Ecto neural progenitor cell (in vitro differentiated cells): Measurements from ENCODE around the gene RAD50.

Source experiments
- DNase-seq: peaks from one replicate; pipeline ENCODE4 v3.0.0-alpha.2; 2018; ENCODE audit warnings: low spot score

The RAD50 gene

DNA sequence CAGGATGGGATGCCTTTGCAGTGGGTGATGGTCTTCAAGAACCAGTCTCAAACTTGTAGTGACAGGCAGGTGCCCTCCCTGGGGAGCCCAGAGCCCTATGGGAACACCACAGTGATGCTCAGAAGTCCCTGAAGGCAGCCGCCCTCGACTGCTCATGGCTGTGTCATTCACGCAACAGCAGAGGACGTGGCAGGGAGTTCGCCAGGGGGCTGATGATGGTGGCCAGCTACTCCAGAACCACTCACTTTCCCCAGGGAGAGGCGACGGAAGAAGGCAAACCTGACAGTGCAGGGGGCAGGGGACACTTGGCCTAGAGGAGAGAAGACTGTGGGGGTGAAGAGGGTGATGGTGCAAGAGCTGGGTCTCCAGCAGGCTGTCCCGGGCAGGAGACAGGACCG, 105.2 kb downstream of the RAD50 start:
- DNase-seq = no peak

DNA sequence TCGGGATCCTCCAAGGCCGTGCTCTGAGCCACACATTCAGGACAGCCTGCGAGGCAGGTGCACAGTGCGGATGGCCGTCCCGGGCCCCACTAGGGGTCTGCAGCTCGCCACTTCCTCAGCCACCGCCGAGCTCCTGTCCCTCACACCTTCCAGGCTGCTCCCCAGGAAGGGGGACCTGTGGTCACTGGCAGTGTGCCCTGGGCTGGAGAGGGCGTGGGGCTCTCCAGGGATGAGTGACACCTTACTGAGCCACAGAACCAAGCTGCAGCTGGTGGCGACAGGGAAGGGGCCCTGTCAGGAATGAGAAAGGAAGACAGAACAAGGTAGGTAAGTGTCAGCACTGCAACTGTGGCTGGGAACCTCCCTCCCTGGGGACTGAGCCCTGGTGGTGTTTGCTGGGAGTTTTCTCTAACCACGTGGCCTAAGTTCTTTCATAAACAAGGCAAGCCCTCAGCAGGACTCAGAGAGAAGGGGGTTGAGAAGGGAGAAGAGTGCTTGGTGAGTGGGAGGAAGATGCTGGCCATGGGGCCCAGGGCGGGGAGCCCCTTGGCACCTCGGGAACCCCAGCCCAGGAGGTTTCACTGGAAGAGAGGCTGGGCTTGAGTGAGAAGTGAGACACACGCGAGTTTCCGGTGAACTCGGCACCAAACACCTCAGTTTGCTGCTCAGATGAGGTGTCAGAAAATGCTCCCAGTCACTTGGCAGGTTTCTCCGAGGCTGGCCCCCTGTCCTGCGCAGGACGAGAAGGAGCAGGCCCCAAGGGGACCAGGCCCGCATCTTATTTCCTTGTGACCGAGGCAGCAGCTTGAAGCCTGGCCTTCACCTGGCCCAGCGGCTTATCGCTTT, 106.4 kb downstream of the RAD50 start:
- DNase-seq = no peak

- DNase-seq = no peak
Measured at GRCh38 chr5:132663771-132664695, 107.3 kb downstream of the RAD50 start.

- no peak for DNase-seq
Measured at GRCh38 chr5:132664696-132665209, 108.0 kb downstream of the RAD50 start.

- DNase-seq = no peak
Measured at GRCh38 chr5:132665574-132666080, 108.8 kb downstream of the RAD50 start.

- DNase-seq = no peak
Measured at GRCh38 chr5:132666310-132667123, 109.7 kb downstream of the RAD50 start.

GRCh38 chr5:132667309-132667708, 110.5 kb downstream of the RAD50 start:
- no peak for DNase-seq

DNA sequence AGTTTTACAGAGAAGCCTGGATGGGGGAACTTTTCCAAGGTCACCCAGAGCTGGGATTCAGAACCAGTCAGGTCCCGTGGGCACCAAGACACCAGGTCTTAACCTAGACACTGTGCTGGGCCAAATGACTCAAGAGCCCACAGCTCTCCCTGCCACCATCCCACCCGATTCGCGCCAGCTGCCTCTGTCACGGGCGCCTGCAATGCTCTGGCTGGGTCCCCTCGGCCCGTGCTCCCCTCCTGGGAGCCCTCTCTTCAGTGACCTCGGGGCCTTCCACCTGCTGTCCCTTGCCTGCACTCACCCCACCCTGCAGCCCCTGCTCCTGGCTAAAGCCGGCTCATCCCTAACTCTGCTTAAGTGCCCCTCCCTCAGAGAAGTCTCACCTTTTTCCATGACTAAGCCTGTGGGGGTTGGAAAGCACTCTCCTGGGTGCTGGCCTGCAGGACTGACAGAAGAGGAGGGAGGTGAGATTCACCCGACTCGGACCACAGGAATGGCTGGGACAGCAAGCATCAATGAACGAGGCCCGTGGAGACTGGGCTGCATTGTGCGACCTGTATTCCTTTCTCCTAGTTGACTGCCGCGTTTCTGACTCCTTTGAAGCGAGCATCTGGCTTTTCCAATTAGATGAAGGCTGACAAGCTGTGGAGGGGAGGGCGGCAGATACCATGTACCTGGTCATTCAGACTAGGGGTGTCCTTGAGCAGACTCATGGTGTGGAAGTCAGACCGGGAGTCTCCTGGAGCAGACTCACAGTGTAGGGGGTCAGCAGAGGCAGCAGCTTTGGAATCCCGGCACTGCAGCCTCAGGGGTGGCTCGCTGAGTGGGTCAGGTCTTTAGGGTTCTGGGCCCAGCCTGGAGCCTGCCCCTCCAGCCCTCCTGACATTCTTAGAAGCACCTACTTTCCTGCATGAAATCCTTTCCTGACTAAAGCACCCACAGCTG, 111.3 kb downstream of the RAD50 start:
- DNase-seq = no peak

- DNase-seq = no peak
Measured at GRCh38 chr5:132668706-132669454, 112.1 kb downstream of the RAD50 start.

DNA sequence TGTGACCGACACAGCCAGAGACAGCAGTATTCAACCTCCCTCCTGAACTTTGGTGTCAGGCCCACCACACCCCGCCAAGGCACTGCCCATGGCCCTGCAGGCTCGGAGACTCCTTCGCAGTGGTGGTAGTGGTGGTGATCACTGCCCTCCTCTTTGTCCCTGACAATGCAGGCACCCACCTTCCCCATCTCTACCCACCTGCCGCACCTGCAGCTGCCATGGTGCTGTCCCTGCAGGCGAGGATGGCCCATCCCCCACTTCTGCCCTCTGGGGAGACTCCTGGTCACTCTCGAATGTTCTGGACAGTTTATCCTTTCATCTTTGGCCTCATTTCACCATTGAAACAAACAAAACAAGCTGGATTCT, 112.7 kb downstream of the RAD50 start:
- DNase-seq = no peak

DNA sequence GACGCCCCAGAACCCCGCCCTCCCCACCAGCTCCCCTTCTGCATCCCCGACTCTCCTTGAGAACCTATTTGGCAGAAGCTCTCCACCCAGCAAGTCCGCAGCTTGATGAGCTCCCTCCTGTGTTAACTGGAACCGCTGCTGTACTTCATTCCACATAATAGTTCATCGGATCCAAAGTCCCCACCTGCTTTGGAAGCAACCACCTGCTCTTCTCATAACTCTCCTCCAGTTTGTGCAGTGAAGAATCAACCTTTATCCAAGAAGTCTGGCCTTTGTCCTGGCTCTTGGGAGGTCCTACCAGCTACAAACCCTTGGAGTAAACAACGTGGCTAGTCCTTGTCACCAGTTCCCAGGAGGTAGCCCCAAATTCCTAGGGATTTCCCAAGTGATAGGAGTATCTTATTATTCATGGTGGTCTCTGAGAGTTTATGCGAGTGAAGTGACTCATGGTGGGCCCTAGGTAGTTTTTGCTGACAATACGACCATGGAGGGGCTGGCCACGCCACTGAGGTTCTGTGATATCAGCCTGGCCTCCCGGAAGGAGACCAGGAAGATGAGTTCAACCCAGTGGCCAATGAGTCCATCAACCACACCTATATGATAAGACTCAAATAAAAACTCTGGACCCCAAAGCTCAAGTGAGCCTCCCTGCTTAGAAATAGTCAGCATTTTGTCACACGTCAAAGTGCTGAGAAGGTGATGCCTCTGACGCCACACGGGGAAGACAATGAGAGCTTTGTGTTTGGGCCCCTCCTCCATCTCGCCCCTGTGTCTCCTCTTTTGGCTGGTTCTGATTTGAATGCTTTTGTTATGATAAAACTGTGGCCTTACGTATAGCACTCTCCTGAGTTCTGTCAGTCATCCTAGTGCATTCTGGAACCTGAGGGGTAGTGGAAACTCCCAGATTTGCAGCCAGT, 113.4 kb downstream of the RAD50 start:
- no peak for DNase-seq

DNA sequence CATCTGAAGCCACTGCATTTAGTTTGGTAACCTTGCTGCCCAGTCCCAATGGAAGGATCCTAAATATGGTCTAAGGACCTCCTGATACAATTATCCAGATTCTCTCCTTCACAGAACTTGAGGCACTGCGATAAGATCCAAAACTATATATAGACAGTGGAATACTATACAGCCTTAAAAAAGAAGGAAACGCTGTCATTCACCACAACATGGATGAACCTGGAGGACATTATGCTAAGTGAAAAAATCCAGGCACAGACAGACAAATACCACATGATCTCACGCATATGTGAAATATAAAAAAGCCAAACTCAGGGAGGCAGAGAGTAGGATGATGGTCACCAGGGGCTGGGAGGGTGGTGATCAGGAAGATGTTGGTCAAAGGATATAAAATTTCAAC, 114.2 kb downstream of the RAD50 start:
- DNase-seq = no peak

DNA sequence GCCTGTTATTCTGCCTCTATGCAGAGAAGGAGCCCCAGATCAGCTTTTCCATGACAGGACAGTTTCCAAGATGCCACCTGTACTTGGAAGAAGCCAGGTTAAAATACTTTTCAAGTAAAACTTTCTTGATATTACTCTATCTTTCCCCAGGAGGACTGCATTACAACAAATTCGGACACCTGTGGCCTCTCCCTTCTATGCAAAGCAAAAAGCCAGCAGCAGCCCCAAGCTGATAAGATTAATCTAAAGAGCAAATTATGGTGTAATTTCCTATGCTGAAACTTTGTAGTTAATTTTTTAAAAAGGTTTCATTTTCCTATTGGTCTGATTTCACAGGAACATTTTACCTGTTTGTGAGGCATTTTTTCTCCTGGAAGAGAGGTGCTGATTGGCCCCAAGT, 116.7 kb downstream of the RAD50 start:
- DNase-seq = no peak

- DNase-seq = no peak
Measured at GRCh38 chr5:132673939-132674630, 117.3 kb downstream of the RAD50 start, which contains the start of gene IL4. TSS of gene IL4 (plus strand) at chr5:132673989. CDS start at chr5:132674051, 62 bp downstream.

DNA sequence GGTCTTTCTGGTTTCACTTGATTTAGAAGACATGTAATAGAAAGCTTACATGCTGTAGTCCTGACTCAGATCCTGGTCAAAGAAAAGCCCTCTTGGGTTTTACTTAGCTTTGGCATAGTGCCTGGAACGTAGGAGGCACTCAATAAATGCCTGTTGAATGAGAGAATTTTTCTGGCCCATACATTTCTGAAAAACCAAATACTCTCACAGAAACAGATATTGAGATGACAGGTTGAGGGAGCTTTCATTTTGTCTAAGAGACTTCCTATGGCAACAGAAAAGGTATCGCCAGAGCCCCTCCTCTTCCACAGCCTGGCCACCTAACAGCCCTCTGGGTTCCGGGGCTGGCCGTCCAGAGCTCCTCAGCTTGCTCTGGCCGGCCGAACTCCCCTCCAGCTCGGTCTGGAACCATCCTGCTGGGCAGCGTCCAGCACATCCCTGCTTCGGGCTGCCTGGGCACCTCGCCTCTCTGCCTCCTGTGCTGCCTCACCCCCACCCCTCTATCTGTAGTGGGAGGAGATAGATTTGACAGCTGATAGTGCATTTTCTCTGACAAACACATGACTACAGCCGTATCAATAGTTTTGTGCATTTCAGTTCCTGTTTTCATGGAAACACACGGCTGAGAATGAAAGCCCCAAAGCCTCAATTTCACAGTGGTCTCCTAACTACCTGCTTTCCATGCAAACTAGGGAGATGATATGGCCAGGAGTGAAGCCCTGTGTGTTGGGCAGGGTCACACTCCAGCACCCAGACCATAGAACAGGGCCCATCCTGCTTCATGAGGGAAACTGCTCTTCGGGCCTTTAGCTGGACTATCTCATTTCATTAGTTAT, 118.1 kb downstream of the RAD50 start:
- DNase-seq = no peak

DNA sequence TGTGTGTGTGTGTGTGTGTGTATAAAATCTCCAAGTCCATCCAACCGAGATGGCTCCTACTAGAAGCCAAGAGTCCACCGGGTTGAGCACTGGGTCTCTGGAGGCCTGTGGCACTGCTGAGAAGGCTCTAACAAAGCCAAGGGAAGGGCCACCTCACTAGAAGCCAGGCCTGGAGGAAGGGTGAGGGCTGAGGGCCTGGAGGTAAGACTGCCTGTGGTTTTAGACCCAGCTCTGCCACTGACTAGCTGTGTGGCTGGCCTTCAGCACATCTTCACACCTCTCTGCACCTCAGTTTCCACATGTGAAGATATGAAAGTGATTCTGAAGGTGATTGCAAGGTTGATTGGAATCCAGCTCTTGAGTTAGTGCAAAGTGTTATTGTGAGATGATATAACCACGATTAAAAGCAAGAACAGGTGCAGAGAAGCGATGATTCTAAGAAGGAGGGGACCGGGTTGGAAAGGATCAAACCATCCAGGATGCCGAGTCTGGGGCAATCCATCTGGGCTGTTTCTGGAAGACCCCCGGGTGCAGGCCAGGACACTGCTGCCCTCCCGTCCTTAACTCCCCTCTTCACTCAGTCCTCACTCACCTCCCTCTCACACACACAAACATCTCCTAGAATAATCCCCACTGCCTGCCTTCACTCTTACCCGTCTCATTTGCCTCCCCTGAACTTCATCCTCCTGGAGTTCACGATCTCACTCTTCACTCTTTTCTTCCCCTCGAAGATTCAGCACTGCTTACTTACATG, 119.3 kb downstream of the RAD50 start:
- no peak for DNase-seq
